ENCODE results near the gene NOL11.

DNA sequence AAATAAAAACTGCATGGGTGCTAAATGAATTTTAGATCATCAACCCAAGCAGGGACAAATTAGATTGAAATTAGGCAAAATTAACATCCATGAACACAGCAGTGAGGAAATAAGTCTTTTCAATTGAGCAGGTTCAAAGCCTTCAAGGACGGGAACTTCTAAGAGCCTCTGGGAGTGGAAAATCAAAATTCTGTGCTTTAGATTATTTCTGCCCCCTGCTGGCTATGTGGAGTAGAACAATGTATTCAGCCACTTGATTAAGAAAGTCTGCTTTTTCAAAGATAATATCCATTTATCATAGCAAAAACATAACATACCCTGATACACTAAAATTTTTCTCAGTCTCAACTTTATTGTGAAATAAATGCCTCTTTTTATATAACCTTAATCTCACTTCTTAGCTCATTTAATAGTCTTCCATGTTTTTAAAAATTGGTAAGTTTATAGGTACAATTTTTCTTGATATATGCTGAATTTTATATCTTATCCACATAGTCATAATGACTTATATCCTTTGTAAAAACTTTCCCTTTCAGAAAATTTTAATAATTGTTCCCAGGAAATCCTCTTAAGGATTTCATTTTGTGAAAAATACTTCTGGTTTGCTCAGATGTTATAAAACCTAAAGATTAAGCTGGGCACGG, 28.1 kb upstream of the NOL11 start:
- TF ChIP-seq, protein P1, sequence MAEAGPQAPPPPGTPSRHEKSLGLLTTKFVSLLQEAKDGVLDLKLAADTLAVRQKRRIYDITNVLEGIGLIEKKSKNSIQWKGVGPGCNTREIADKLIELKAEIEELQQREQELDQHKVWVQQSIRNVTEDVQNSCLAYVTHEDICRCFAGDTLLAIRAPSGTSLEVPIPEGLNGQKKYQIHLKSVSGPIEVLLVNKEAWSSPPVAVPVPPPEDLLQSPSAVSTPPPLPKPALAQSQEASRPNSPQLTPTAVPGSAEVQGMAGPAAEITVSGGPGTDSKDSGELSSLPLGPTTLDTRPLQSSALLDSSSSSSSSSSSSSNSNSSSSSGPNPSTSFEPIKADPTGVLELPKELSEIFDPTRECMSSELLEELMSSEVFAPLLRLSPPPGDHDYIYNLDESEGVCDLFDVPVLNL (CRISPR knock-in tag; IDR thresholded peaks at IDR 0.05; ENCODE audit: borderline replicate concordance, low read depth) = no peak
- TF ChIP-seq ZBTB21 (CRISPR knock-in tag; IDR thresholded peaks at IDR 0.05; ENCODE audit: borderline replicate concordance) (no peak), FOXK1 (CRISPR knock-in tag; IDR thresholded peaks at IDR 0.05) (no peak)
- TF ChIP-seq, protein P2, sequence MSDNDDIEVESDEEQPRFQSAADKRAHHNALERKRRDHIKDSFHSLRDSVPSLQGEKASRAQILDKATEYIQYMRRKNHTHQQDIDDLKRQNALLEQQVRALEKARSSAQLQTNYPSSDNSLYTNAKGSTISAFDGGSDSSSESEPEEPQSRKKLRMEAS (CRISPR knock-in tag; IDR thresholded peaks at IDR 0.05) = no peak
- TF ChIP-seq, protein P3, sequence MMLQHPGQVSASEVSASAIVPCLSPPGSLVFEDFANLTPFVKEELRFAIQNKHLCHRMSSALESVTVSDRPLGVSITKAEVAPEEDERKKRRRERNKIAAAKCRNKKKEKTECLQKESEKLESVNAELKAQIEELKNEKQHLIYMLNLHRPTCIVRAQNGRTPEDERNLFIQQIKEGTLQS (CRISPR knock-in tag; conservative IDR thresholded peaks at IDR 0.05) = no peak

Data from WTC11 (cell line).